Pericardium fibroblast (primary cell): ENCODE results near the gene SLC8A1. TPM values are rescaled to one million over a fixed set of nuclear protein-coding genes. Genes with fewer than 3 reads are reported as not detected.

Source experiments
- total RNA-seq: library from RNA; depleted of rRNA; stranded (reverse); fragments of >200 nt; gene quantifications from 2 replicates; pipeline ENCODE4 v1.2.3, GENCODE V29; 2015

Gene SLC8A1
- total RNA-seq: 7.9 and 10.2 TPM in 2 replicates

GRCh38 chr2:40451918-40452605, at the start of gene SLC8A1:
SLC8A1 (minus strand) TSS chr2:40452090.

